MM.1S (cell line): ENCODE data around the gene TMEM187.

ENCODE experiments used
- EZH2phosphoT487 ChIP-seq: fragments of 300-600 bp; sonication (generic); IDR thresholded peaks from 2 replicates; pipeline ENCODE4 v1.6.1; 2018; ENCODE audit warnings: antibody characterized with exemption, low read length
- TF ChIP-seq, protein P1 (sequence below): fragments of 300-600 bp; sonication (generic); IDR thresholded peaks from 2 replicates; pipeline ENCODE4 v1.5.1; 2016; ENCODE audit warnings: antibody characterized with exemption, low read length, mixed read lengths

DNA sequence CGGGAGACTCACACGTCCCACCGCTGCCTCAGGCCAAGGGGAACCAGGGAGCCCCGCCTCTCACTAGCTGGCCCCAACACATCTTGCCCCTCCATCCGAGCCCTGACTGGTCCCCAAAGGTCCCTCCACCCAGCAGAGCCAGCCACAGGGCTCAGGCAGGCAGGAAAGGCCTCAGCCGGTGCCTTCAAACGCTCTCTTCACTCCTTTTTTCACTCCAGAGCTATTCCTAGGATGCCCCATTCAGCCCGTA is 45.0 kb upstream of the TMEM187 start:
- TF ChIP-seq, protein P1, sequence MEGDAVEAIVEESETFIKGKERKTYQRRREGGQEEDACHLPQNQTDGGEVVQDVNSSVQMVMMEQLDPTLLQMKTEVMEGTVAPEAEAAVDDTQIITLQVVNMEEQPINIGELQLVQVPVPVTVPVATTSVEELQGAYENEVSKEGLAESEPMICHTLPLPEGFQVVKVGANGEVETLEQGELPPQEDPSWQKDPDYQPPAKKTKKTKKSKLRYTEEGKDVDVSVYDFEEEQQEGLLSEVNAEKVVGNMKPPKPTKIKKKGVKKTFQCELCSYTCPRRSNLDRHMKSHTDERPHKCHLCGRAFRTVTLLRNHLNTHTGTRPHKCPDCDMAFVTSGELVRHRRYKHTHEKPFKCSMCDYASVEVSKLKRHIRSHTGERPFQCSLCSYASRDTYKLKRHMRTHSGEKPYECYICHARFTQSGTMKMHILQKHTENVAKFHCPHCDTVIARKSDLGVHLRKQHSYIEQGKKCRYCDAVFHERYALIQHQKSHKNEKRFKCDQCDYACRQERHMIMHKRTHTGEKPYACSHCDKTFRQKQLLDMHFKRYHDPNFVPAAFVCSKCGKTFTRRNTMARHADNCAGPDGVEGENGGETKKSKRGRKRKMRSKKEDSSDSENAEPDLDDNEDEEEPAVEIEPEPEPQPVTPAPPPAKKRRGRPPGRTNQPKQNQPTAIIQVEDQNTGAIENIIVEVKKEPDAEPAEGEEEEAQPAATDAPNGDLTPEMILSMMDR, result no peak
- no peak for TF ChIP-seq EZH2phosphoT487
